ENCODE measurements around the gene LRCOL1.

LRCOL1 gene

DNA sequence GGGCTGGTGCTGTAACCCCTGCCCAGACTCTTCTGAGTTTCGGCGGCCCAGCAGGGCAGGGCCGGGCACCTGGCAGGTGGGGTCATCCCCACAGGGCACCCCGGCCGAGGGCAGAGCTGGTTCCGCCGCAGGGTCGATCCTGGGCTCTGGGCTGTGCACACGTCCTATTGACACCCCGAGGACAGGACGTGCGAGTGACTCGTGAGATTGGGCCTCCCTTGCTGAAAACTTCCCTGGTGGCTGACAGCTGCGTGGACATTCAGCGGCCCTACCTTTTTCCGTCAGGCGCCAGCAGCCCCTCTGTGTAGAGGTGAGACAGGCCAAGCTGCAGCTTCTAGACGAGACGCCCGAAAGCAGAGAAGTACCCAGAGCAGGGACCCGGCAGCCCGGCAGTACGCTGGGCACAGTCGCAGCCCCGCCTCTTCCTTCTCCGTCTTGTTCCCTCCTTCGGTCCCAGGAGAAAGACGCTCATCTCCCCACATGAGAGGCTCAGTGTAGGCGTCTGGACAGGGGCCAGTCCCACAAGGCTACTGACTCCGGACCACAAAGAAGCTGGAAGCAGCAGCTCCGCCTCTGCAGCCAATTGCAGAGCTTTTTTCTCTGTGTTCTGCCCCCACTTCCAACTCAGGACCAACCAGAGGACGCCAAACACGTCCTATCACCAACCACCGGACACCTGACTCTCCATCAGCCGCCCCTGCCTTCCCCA is at the start of gene LRCOL1:
Gene LRCOL1 (minus strand): TSS at position 532 of the 709 bp plus-strand sequence. CDS start 4,331 bp downstream, outside the sequence.
- peak; percentile 78 for DNase-seq (ENCODE audit: low read depth)

DNA sequence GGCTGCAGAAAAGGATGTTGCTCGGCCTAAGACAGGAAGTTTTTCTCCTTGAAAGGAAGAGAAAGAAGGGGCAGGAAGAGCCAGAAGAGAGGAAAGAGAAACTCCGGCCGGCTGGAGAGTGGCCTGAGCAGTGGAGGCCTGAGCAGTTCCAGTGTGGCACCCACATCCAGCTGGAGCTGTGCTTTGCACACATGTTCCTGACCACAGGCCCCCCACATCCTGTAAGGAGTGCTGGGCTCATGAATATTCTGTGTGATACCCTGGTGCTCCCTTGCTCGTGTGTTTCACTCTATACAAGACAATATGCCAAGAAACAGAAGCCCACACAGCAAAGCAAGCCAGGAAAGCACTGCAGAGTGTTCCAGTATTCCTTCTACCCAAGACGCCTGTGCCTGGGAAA is 49.7 kb upstream of the LRCOL1 start:
- no peak for DNase-seq (ENCODE audit: low read depth)

DNA sequence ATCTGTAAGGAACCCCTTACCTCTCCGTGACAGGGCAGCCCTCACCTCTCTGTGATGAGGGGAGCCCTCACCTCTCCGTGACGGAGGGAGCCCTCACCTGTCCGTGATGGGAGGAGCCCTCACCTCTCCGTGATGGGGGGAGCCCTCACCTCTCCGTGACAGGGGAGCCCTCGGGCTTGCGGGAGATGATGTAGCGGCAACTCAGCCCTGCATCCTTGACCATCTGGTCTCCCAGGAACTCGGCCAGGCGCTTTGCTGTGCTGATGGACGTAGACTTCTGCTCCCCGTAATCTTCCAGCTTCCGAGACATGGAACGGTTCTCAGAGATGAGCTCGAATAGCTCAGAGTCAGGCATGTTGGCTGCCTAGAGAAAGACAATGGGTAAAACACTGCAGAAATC is 48.8 kb upstream of the LRCOL1 start:
- DNase-seq (ENCODE audit: low read depth) = no peak

DNA sequence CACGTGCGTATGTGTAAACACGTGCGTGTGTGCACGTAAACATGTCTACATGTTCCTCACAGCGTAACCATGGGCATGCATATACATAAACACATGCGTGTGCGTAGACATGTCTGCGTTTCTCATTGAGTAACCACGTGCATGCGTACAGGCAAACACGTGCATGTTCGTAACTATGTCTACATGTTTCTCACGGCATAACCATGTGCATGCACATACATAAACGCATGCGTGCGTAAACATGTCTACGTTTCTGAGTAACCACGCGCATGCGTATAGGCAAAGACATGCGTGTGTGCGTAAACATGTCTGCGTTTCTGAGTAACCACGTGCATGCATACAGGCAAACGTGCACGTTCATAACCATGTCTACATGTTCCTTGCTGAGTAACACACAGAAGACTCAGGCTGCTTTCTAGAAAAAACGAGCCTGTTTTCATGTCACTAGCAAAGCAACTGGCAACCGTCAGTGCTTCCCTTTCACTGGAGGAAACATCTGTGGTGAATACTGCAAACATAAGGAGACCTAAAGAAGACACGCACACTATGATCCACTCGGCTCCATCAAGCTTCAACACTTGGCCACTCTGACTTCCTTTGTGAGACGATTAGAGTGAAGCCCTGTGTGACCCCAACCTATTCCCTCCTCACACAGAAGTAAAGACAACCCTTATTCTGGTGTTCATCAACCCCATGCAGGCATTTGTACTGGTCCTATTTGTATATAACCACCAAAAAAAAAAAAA is 47.9 kb upstream of the LRCOL1 start:
- DNase-seq (ENCODE audit: low read depth) = no peak

DNA sequence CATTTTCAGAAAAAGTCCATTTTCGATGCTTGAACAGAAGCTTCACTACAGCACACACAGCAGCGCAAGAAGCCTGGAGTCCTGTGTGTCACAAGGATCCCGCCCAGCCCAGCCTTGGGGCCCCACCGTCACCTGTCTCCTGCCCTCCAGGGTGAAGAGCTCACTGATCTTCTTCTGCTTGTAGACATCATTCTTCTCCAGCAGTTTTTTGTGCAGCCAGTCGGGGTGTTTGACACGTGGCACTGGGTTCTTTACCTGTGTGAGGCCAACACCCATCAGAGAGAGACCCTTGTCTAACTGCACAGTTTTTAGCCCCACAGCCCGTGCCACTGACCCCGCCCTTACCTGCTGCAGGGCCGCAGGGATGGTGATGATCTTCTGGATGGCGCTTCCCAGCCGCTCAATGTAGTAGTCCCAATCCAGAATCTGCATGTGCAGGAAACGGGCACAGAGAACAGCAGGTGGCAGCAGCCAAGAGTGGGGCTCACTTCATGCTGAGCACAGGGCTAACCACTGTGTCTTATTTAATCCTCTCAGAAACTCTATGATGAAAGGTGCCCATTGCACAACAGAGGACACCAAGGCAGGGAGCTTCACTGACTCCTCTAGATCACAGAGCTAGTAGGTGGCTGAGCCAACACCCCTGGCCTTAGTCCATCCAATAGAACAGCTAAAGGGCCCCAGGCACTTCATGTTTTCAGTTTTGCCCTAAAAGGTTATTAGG is 46.8 kb upstream of the LRCOL1 start:
- no peak for DNase-seq (ENCODE audit: low read depth)

DNA sequence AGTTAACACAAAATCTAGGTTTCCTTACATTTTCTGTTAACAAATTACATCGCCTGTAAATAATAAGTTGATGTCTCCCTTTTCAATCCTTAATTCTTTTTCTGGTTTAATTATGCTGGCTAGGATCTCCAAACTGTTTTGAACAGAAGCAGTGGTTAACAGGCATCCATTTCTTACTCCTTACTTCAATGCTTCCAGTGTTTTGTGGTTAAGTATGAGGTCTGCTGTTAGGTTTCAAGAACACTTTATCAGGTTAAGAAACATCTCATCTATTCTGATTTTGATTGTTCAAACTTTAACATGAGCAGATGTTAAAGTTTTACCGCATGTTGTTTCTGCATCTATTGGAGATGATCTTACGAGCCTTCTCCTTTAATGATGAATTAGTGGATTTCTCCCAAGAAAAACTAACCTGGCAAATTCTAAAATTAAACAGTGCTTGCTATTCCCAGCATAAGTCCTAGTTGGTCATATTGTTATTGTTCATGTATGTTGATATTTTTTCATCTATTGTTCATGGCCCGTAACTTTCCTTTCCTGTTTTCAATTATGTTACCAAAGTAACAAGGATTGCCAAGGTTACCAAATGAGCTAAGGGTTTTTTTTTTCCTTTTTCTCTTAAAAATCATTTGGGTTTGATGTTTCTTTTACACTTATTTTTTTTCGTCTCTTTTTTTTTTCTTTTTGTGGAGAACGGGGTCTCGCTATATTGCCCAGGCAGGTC is 43.3 kb upstream of the LRCOL1 start:
- DNase-seq (ENCODE audit: low read depth) = no peak

DNA sequence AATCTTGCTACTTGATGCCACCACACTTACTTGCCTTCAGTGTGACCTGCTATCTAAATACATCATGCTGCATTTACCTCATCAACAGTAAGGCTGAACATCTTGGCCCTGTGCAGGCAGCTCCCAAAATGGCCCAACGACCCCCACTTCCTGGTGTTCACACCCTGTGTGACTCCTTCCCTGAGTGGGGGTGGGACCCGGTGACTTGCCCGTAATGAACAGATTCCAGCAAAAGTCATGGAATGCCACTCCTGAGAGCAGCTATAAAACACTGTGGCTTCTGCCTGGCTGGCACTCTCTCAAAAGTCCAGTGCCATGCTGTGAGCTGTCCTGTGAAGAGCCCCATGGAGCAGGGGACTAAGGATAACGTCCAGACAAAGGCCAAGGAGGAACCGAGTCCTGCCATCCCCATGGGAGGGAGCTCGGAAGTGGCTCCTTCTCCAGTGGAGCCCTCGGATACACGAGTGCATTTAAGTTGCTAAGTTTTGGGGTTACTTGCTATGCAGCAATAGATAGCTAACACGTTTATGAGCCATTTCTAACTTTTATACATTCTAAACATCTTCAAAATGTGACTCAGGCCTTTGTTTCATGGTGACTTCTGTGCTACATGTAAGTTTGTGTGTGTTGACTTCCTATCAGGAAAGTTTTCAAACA is 41.2 kb upstream of the LRCOL1 start:
- no peak for DNase-seq (ENCODE audit: low read depth)

DNA sequence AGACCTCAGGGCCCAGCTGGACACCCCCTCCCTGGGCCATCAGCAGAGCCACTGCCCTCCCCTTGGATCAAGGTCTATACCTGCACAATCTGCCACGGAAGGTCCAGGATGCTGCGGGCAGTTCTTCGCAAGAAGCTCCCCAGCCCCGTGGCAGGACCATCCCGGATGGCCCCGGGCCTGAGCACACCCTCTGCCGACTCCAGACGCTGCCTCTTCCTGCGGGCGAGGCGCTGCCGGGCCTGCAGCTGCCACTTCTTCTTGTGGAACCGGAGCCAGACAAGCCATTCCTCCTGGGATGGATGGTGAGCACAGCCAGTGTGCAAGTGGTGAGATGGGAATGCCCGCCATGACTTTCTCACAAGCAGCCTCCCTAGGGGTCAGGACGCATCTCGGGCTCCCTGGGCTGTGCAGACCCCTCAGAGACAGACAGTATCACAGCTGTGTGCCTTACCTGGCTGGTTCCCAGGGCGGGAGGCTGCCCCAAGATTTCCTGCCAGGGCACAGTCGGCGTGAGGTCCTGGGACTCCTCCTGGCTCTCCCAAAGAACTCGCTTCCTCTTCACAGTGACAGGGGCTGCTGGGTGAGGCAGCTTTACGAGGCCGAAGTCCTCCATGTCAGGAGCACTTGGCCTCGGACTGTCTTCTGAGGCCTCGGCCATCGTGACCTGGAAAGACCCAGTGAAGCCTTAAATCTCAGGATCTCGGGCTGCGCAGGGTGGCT is 39.0 kb upstream of the LRCOL1 start:
- DNase-seq (ENCODE audit: low read depth) = no peak

DNA sequence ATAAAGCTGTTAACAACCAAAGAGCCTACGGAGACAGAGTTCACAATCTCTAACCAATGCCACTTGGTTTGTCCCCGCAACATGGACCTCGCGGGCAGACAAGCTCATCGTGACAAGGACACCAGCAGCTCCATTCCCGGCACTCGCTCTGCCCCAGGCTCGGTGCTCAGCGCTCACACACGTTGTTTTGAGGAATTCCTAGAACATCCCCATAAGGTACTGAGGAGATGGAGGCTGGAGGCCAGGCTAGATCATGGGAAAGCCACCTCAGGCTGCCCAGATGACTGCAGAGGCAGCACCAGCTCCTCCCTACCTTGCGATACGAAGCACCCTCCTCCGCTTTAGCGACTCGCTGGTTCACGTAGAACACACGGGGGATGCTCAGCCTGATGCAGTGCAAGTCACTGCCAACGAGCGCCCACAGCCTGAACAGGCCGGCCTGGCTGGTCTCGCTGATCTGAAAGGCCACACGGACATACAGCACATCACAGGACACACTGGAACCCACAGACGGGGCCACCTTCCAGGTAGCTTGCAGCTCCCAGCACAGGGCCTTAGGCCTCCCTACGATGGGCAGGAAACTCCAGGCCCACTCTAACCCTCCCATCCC is 38.3 kb upstream of the LRCOL1 start:
- no peak for DNase-seq (ENCODE audit: low read depth)

DNA sequence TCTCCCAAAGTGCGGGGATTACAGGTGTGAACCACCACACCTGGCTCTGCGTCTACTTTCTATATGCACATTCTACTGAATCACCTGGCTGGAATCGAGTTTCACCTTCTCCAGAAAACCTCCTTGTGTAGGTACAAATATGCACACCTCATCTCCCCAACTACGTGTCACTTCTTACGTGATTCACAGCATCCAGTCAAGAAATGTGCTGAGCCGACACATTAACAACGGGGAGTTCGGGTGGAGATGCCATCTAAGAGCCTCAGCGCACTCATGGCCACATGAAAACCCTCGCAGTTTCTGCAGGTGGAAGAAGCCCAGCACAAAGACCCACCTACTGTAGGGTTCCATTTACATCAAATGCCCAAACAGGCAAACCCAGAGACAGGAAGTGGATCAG is 37.5 kb upstream of the LRCOL1 start:
- DNase-seq (ENCODE audit: low read depth) = no peak

DNA sequence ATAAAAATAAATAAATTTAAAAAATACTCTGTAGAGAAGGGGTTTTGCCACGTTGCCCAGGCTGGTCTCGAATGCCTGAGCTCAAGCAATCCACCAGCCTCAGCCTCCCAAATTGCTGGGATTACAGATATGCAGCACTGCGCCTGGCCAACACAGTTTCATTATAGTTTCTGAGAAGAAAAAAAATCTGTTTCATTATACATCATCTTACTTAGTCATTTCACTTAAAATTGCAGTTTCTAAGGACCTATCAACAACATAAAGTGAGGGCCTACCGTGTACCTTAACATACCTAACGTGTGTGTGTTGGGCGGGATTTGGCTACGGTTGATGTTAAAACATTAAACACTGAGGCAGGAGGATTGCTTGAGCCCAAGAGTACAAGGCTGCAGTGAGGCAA is 36.5 kb upstream of the LRCOL1 start:
- no peak for DNase-seq (ENCODE audit: low read depth)

DNA sequence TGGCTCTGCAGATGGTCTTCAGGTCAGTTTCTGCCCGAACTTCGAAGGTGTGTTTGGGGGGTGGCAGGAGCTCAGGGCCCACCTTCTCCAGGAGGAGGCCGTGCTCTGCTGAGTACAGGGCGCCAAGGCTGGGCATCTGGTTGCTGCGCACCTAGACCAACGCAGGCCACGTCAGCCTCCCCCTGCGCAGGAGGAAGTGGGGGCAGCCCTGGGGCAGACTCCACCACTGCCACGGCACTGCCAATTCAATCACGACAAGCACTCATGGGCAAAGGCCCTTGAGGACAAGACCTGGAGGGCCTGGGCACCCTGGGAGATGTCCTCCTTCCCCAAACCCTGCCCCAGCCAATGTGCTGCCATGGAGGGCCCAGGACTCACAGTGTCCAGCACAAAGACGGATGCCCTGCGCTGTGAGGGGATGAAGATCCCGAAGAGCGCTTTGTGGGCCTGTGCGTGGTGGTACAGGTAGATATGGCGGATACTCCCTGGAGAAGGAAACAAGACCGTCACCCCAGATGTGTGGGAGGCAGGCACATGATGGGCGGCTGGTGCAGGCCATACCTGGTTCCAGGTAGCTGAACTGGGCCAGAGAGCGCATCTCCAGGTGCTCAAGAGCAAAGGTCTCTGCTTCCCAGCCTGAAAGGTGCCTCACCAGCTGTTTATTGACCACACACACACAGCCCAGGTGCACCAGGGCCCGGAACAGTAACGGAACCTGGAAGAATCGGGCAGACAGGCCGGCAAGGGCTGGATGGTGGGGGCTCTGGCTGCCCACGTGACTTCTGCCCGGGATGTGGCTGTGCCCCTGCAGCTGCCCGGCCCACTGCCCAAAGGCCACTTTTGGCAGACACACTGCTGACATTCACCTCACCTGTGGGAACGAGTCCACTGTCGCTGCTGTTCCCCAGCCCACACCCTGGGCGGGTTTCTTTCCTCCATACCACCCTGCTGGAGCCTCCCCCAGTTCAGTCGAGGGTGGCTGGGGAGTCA is 32.8 kb upstream of the LRCOL1 start:
- no peak for DNase-seq (ENCODE audit: low read depth)

DNA sequence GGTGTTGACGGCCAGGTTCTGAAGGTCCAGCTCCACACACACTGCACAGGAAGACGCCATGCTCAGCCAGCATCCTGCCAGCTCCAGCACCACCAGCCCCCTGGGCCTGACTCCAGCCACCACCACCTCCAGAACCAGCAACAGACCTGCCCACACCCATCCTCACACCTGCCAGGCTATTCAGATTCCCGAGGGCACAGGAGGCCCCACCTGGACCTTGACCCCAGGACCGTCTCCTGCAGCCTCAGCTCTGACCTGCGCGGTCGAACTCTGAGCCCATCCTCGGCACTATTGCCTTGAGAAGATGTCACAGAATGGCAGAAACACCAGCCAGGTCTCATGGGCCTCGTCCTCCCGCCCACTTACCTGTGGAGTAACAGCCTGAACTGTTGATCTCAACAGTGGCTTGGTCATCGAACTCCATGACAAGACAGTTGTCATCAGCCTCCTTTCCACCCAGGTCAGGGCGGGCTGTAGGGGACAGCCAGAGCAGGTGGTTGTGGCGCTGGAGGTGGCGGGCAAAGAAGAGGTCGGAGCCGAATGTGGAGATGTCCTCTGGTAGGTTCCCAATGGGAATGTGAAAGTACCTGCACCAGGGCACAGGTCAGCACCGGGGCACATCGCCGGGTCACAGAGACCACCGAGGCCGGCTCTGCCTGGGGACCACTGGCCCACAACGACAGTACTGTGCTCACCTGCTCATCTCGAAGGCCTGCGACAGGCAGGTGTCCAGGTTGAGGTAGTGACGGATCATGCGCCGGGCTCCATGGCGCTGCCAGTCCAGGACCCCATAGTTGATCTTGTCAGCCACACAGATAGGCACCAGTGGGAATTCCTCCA is 31.6 kb upstream of the LRCOL1 start:
- DNase-seq (ENCODE audit: low read depth) = no peak

DNA sequence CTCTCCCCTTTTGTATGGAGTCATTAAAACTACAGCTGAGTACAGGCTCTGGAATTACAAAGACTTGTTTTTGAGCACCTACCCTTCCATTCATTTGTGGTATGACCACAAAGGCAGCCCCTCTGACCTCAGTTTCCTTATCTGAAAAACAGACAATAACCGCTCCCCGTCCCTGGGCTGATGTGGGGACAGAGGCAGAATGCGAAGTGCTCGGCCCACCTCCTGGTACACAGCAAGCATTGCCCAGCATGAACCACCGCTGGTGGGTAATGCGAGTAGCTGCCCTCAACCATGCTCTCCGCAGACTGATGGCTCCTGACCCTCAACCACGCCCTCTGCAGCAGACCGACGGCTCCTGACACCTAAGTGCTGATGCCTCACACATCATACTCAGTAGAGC is 30.6 kb upstream of the LRCOL1 start:
- DNase-seq (ENCODE audit: low read depth) = no peak

DNA sequence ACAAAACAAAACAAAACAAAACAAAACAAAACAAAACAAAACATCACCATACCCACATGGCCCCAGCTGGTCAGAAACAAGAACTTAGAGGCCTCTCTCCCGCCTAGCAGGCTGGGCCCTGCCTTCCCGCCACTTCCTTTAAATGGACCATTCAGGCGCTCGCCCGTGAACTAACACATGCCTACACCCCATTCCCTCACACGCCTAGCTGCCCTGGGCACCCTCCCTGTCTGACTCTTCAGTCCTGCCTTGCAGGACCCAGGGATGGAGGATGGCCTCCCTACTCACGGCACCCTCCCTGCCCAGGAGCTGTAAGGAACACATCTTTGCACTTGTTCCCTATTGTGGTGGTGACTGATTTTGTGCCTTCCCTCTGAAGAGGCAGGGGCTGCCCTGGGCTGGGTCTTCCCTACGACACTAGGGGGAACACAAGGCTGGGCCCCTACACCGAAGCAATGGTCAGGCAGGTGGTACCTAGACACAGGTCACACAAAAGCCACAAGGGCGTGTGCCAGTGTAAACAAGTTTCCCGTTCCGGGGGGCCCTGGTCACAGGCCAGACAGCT is 29.7 kb upstream of the LRCOL1 start:
- DNase-seq (ENCODE audit: low read depth) = no peak

DNA sequence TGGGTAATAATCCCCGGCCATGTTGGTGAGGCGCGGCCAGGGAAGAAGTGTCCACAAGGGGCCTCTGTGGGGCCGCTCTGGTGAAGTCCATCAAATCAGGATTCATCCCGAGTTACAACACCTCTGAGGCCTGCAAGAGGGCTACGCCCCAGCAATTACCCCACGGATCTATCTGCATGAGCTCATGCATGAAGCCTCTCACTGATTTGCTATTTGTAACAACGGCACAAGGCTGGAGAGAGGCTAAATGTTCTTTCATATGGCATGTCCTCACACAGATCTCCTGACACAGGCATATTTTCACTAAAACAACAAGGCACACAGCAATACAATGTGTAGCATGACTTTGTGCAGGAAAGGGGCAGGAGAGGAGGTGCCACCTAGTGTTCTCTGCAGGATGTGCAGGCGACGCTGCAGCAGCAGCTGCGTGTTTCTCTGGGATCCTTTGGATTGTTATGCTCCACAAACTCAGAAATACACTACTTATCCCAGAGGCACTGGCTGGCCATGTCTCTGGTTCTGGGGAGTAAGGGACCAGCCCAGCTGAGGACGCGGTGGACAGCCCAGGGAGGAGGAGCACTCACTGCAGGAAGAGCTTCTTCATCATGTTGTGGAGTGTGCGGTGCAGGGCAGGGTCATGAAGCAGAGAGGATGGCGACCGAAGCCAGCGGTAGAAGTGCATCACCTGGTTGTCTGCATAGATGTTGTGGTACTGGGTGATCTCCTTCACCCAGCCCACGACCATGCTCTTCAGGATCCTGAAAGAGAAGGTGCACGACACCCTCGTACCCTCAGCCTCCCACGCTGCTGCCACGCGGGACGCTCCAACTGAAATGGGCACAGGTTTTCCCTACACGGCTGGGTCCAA is 28.4 kb upstream of the LRCOL1 start:
- DNase-seq (ENCODE audit: low read depth) = peak; percentile 53

DNA sequence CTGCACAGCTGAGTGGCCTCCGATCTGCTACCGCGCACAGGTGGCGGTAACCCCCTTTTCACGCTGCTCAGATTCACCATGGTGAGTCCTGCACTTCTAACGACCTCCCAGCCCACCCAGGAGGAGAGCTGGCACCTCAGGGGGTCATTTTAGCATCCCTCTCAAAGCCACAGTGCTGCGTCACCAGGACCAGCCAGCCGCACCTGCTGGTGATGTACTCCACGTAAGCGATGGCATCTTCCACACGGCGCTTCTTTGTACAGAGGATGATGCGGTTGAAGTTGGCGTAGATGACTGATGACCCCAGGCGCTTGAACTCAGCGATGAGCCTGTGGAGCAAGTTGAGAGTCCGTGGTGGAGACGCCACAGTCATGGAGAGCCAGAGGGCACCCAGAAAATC is 27.4 kb upstream of the LRCOL1 start:
- no peak for DNase-seq (ENCODE audit: low read depth)

Measured in stromal cell of bone marrow (primary cell).